GM19099 (cell line): ENCODE measurements around the gene SLC22A17.

ENCODE experiments used
- POLR2A ChIP-seq: IDR thresholded peaks from 3 replicates; pipeline ENCODE4 v1.6.1; 2011; ENCODE audit warnings: low read depth; ENCODE audit not compliant: insufficient read length; ENCODE audit errors: extremely low read depth

The SLC22A17 gene

DNA sequence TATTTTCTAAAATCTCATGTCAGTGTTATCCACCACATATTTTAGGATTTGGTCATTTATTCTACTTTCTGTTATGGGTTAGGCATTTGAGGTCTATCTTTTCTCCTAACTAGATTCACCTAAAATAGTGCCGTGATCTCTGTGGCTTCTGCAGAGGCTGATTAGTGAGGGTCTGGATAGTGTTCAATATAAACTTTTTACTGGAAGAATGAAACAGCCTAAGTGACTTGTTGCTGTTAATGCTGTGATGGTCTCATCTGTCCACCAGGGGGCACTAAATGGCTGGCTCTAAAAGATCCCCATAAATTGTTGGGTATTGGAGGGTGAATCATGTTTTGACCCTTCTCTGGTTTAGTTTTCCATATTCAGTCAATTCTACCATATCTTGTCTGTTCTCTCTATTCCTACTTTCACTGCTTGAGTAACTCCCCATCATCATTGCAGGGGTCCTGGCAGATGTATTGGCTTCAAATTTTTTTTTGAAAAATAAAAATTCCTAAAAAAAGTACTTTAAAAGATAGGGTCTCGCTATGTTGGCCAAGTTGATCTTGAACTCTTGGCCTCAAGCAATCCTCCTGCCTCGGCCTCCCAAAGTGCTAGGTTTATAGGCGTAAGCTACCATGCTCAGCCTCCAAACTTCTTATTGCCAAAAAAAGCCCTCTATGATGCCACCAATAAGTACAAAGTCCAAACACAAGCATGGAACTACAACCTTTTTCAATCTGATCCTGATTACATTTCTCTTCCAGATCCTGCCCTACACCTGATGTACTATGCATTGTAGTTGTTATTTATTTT is 24.5 kb downstream of the SLC22A17 start:
- TF ChIP-seq POLR2A: no peak

DNA sequence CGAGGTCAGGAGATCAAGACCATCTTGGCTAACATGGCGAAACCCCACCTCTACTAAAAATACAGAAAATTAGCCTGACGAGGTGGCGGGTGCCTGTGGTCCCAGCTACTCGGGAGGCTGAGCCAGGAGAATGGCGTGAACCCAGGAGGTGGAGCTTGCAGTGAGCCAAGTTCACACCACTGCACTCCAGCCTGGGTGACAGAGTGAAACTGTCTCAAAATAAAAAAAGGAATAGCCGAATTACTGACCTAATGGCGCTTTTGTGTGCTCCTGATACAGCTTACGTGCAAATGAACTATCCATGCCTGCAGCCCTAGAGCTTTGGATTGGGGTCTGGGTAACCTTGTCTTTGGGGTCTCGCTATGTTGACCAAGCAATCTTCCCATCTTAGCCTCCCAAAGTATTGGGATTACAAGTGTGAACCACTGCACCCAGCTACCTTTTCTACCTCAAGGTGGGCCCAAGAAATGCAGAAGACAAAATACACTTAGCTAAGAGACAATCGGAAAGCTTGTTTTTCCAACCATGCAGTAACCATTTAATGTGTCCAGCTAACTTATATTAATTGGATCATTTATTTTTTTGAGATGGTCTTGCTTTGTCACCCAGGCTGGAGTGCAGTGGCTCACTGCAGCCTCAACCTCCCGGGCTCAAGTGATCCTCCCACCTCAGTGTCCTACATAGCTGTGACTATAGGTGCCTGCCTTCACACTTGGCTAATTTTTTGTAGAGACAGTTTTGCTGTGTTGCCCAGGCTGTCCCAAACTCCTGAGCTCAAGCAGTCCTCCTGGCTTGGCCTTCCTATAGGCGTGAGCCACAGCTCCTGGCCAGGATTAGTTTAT is 26.0 kb downstream of the SLC22A17 start:
- peak; percentile 27 for TF ChIP-seq POLR2A

DNA sequence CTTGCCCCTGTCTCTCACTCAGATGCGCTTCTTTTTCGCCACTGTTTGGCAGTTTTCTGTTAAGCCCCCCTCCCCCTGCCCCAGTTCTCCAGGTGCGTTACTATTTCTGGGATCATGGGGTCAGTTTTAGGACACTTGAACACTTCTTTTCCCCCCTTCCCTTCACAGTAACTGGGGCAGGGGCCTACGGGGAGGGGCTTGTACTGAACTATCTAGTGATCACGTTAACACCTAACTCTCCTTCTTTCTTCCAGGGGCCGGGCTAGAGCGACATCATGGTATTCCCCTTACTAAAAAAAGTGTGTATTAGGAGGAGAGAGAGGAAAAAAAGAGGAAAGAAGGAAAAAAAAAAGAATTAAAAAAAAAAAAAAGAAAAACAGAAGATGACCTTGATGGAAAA is 27.7 kb downstream of the SLC22A17 start:
- TF ChIP-seq POLR2A: no peak

DNA sequence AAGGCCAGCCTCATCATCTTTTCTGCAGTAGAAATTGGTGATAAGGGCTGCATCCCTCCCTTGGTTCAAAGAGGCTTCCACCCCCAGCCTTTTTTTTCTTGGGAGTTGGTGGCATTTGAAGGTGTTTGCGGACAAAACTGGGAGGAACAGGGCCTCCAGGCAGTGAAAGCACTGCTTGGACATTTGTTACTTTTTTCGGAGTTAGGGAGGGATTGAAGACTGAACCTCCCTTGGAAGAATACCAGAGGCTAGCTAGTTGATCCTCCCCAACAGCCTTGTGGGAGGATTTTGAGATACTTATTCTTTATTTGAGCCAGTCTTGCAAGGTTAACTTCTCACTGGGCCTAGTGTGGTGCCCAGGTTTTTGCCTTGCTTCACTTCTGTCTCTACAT is 28.2 kb downstream of the SLC22A17 start:
- TF ChIP-seq POLR2A: no peak

DNA sequence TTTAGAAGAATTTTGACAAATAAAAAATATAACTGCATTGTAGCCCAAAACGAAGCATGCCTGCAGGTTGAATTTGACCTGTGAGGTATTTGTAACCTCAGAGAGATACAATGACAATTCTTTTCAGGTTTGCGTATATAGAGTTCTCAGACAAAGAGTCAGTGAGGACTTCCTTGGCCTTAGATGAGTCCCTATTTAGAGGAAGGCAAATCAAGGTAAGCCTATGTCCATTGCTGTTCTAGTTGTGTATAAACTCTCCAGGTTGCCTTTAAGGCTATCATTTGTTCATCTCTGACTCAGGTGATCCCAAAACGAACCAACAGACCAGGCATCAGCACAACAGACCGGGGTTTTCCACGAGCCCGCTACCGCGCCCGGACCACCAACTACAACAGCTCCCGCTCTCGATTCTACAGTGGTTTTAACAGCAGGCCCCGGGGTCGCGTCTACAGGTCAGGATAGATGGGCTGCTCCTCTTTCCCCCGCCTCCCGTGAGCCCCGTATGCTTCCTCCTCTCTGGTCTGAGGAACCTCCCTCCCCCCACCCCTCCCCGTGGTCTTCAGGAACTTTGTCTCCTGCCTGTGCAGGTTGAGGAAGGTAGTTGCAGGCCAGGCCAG is 28.7 kb downstream of the SLC22A17 start:
- TF ChIP-seq POLR2A: no peak

DNA sequence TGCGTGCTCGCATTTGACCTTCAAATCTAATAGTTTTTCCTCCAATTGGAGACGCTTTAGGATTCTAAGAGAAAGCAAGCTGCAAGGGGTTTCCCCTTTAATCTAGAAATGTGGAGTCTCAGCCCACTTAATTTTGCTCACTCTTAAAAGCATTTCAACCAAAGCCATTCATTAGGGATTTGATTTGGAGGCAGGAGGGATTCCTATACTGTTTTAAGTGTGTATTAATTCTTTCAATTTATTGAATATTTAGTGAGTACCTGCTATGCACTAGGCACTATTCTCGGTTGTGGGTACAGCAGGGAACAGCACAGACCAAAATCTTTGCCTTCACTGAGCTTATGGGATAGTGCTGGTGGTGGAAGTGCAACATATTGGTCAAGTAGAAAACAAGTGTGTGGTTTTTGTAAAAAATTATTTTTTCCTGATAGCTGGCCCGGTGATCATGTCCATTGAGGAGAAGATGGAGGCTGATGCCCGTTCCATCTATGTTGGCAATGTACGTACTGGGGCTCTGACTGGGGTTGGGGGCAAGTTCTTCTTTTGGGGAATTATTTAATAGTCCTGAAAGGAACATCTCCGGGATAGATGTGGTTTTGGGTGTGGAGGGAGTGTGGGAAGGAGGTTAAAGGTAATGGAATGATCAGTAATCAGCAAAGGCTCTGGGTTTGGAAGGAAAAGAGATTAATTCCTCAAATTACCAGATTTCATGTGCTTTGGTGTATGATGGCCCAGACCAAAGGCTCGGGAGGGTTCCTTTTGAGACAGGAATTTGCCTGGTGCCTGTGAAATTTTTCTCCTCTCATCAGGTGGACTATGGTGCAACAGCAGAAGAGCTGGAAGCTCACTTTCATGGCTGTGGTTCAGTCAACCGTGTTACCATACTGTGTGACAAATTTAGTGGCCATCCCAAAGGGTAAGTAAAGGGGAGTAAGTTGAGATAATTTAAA is 29.8 kb downstream of the SLC22A17 start:
- no peak for TF ChIP-seq POLR2A

DNA sequence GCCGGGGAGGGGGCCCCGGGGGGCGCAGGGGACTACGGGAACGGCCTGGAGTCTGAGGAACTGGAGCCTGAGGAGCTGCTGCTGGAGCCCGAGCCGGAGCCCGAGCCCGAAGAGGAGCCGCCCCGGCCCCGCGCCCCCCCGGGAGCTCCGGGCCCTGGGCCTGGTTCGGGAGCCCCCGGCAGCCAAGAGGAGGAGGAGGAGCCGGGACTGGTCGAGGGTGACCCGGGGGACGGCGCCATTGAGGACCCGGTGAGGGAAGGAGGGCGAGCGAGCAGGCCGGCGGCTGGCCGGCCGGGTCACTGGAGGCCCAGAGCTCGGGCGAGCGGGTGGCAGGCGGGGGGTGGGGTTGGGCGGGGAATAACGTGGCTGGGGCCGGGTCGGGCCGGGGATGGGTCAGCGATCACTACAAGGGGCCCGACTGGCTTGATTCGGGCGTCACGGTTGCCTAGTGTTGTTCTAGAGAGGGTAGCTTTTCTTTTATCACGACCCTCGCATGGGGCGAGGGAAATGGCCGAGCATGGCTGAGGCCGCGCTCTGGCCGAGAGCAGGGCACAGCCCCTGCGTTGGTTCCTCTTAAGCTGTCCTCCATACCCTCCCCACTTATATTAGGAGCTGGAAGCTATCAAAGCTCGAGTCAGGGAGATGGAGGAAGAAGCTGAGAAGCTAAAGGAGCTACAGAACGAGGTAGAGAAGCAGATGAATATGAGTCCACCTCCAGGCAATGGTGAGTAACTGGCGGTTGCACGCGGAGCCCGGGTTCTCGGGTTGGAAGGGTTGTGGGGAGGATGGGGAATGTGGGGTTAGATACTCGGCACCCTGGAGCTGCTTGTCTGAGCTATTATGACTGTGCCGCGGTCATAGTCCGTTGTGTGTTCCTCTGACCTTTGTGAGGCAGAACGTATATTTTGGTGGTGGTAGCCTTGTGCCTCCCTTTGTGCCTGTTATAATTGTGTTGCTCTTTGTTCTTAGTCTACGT is 30.8 kb downstream of the SLC22A17 start:
- TF ChIP-seq POLR2A: peak; percentile 19

DNA sequence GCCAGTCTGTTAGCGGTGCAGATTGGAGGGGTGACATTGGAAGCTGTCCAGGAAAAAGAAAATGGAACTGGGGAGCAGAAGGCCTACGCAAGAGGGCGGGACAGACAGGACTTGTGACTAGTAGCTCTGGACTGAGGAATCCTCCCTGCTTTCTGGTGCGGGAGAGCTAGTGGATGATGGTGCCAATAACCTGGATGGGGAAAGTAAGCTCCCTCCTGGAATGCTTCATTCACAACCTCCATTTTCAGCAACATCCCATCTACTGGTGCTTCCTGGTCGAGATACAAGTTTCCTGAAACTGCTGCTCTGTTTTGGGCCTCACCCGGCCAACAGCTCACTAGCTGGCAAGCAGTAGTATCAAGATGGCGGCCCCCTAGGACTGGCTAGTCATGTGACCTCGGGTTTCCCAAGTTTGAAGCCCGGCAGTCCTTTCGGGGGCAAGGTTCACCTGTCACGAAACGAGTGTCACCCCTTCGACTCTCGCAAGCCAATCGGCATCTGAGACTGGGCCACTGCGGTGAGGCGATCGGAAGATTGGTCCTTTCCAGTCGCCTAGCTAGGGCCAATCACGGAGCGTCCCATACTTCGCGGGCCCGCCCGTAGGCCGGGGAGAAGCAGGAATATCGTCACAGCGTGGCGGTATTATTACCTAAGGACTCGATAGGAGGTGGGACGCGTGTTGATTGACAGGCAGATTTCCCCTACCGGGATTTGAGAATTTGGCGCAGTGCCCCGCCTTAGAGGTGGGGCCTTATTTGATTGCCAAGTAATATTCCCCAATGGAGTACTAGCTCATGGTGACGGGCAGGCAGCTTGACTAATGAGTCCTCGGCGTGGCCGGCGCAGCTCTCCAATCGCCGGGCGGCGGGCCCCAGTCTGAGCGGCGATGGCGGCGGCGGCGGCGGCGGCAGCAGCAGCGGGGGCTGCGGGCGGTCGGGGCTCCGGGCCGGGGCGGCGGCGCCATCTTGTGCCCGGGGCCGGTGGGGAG is 31.8 kb downstream of the SLC22A17 start, which contains the start of gene PABPN1:
Gene PABPN1 (plus strand): TSS at position 874 of the 988 bp plus-strand sequence. CDS start 13 bp downstream, at position 887.
- peak; percentile 72 for TF ChIP-seq POLR2A

DNA sequence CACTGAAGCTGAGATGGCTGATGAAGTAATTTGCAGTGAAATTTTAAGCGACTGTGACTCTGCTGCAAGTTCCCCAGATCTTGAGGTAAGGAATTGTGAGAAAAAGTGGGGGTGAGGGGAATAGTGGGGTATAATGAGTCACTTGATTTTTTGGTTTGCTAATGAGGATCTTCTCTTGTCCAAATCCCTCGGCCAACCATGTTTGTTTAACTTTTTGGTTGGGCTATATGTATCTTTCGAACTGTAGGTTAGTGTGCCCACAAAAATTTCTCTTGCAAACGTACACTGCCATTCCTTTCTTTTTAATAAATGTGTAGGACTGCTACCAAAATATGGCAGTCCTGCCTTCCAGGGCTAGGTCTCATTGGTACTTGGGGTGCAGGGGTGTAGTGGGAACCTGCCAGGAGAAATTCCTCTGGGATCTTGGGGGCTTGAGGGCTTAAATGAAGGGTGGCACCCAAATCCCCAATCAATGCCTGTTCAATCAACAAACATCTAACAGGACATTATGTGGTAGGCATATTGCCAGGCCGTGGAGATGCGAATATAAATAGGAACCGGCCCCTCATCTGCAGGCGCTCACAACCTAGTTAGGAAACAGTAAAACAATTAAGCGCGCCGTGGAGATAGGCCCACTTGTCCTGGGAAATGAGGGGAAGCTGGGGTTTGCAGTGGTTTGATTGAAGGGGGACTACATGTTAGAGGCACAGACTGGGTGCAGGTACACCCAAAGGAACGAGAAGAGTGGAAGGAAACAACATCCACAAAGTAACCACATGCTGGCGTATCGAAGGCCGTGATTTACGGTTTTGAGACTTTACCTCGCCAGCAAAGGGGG is 32.7 kb downstream of the SLC22A17 start:
- no peak for TF ChIP-seq POLR2A

DNA sequence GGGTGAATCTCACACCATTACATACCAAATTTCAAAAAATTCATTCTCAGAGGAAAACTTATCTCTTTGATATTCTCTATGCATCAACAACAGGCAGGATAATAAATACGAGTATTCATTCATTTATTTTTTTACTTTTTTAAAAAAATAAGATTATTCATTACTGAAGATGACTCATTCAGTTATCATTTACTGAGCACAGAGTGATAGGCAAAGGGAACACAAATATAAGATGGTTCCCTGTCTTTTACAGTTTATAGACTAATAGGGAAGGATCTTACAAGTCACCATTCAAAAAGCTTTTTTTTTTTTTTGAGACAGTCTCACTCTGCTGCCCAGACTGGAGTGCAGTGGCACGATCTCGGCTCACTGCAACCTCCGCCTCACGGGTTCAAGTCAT is 36.4 kb downstream of the SLC22A17 start:
- TF ChIP-seq POLR2A: no peak

DNA sequence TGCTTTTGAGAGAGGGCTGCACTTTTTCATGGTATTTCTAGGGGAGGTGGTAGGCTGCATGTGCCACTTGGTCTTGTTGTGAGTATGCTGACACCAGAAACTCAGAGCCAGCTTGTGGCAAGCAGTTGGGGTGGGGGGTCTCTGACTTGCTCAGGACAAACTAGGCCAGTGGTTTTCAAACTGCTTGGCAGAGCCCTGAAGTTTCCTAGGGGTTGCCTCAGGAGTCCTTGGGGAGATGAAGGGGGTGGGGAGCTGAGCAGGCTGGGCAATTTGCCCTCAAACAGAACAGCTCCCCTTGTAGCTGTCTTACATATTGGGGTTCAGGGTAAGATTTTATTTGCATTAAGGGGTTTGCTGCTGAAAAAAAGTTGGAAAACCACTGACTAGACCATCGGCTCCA is 42.1 kb downstream of the SLC22A17 start:
- TF ChIP-seq POLR2A: no peak

DNA sequence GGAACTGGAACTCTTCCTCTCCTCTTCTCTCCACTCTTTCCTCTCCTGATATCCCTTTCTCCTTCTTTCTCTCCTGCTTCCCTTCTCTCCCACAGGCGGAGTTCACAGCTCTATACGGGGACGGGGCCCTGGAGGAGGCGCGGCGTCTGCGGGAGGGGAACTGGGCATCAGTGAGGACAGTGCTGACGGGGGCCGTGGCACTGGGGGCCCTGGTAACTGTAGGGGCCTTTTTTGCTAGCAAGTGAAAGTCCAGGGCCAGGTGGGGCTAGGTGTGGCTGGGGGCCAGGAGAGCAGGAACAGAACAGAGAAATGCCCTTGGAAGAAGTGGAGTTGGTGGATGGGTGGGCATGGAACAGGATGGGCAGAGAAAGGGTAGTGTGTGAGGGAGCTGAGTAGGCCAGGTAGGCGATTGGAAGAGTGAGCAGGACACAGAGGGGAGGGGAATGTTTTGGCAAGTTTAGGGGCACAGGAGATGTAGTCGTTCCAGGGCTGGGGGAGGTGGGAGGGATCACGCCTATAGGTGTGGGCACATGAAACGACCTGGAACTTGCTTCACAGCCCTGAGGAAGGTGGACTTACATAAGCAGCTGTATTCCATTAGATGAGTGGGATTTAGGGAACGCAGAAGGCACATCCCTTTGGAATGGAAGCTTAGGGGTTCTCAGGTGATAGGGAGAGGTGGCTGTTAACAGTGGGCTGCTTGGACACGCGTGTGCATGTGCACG is 43.8 kb downstream of the SLC22A17 start:
- no peak for TF ChIP-seq POLR2A
